Adrenal gland (tissue), 12 donors: ENCODE results near the gene MRPL41. TPM values are rescaled to one million over a fixed set of nuclear protein-coding genes. Genes with fewer than 3 reads are reported as not detected.
A peak's percentile ranks its signal among the peaks of the same experiment; 100 is the strongest.

ENCODE experiments used
- DNase-seq, 7 donors: peaks; one replicate each; pipeline ENCODE4 v3.0.0-alpha.2; 2019 to 2020
- H3K27ac ChIP-seq, 5 donors: fragments of 200-600 bp; sonication (generic) in 4 of 5; 1 replicate in 3 of 5; 2 replicates in 2 of 5; pipeline versions ENCODE4 v1.5.1 to v1.8.0; 2016 to 2020; ENCODE audit warnings: mild to moderate bottlenecking in 1 of 5
- H3K27me3 ChIP-seq: fragments of 200-600 bp; 2 replicates; pipeline ENCODE4 v1.8.0; 2021
- H3K36me3 ChIP-seq, 2 donors: fragments of 200-600 bp; replicated peaks in 1 of 2; 1 replicate in 1 of 2; 2 replicates in 1 of 2; pipeline versions ENCODE4 v1.5.1 to v1.8.0; 2018 to 2022
- H3K4me1 ChIP-seq, 2 donors: fragments of 200-600 bp; replicated peaks in 1 of 2; 1 replicate in 1 of 2; 2 replicates in 1 of 2; pipeline versions ENCODE4 v1.5.1 to v1.8.0; 2018 to 2021
- H3K4me3 ChIP-seq, 4 donors: fragments of 200-600 bp; sonication (generic) in 3 of 4; one replicate each; pipeline ENCODE4 v1.5.1; 2016 to 2018
- H3K9me3 ChIP-seq, 3 donors: fragments of 200-600 bp; sonication (generic) in 1 of 3; replicated peaks in 1 of 3; 1 replicate in 2 of 3; 2 replicates in 1 of 3; pipeline versions ENCODE4 v1.5.1 to v1.8.0; 2016 to 2021
- CTCF ChIP-seq, 6 experiments: fragments of 450-650 bp in 4 of 6; fragments of 200-600 bp in 2 of 6; sonication (generic) in 1 of 6; IDR thresholded peaks; 1 replicate in 5 of 6; 2 replicates in 1 of 6; pipeline versions ENCODE4 v1.5.1 to v1.8.0; 2016 to 2021; ENCODE audit warnings: antibody characterized with exemption in 6 of 6, mild to moderate bottlenecking in 2 of 6, moderate library complexity in 1 of 6
- POLR2A ChIP-seq, 2 donors: fragments of 450-650 bp; IDR thresholded peaks; one replicate each; pipeline ENCODE4 v1.6.1; 2017; ENCODE audit warnings: antibody characterized with exemption in 2 of 2, mild to moderate bottlenecking in 2 of 2, moderate library complexity in 1 of 2
- WGBS, 4 donors: extraction: QIAGEN DNeasy Blood & Tissue Kit in 2 of 4; methylation state at CpG; one replicate each; pipeline versions ENCODE4 v1.1.5 to v1.1.7; 2013 to 2017; 5-methylcytosine and 5-hydroxymethylcytosine counted together
- intact Hi-C, 2 donors: fragments of 100-400 bp; cut with DNase I; formaldehyde crosslinking; loops; one replicate each; pipeline versions ENCODE4 v1.14.1 to v1.15.0; 2022 to 2023
- polyA plus RNA-seq, 3 donors: library from polyadenylated mRNA; stranded (reverse); fragments of 200-250 nt in 2 of 3; fragments of 350-450 nt in 1 of 3; fragmentation: Illumina TruSeq in 1 of 3; extraction: RNeasy Lipid Tissue Mini Kit (QIAGEN cat#74804) in 1 of 3; gene quantifications; one replicate each; pipeline ENCODE4 v1.2.3, GENCODE V29; 2013 to 2014
- total RNA-seq, 9 donors: library from RNA; depleted of rRNA in 4 of 9; stranded (reverse); fragments of >200 nt in 4 of 9; fragments of 120-200 nt in 1 of 9; fragmentation: NEBNext Ultra II Directional in 1 of 9; extraction: Animal tissue kit (Norgen Biotek cat#: 25700) in 1 of 9; gene quantifications; one replicate each; pipeline versions ENCODE4 v1.1.0 to v1.2.4, GENCODE V29; 2013 to 2023
- donor health status: healthy with polysubstance abuse.
- donor health status: Bipolar disorder and iron deficiency.
- donor health status: DM: yes; HTN: yes; CAD: no.
- donor health status: DM: no; HTN: no; CAD: no.
- donor health status: DM: no; HTN: no; CAD: no.
- donor health status: DM: yes; HTN: yes; CAD: no.

MRPL41 gene
- total and polyA plus RNA-seq, 12 donors, result 6.1 to 335 (median 84.6) TPM

DNA sequence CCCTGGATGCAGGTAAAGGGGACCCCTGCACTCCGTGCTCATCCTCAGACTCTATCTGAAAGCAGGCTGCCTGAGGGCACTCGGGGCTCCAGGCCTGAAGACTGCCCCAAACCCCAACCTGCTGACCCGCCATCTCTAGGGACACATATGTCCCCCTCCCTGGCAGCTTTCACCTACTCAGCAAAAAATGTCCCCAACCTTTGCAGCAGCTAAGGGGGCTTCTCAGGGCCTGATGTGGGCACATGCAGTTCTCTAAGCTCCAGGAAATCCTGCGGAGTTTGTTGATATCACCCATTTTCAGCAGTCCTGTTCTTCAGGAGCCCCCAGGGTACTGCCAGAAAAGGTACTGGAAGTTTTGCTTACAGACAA, 29.3 kb downstream of the MRPL41 start:
- no peak overlapping the region for H3K4me3 ChIP-seq
- DNase-seq, result no peak
- H3K36me3 ChIP-seq, result peaks cover 0 to 32% of the 10 kb centered on the region in 2 donors
- TF ChIP-seq POLR2A (IDR thresholded peaks at IDR 0.05) (no peak), CTCF (IDR thresholded peaks at IDR 0.05) (no peak)
- H3K4me1 ChIP-seq, result peaks cover 27 to 28% of the 10 kb centered on the region in 2 donors
- WGBS, 4 donors, result 93 to 100% (median 98%) methylated on average over 2 to 4 of the region's 4 CpGs
- H3K9me3 ChIP-seq, result no peaks in the 10 kb centered on the region
- intact Hi-C loops, result no loop called here
- no peaks in the 10 kb centered on the region for H3K27me3 ChIP-seq
- H3K27ac ChIP-seq, result no peak overlapping the region

DNA sequence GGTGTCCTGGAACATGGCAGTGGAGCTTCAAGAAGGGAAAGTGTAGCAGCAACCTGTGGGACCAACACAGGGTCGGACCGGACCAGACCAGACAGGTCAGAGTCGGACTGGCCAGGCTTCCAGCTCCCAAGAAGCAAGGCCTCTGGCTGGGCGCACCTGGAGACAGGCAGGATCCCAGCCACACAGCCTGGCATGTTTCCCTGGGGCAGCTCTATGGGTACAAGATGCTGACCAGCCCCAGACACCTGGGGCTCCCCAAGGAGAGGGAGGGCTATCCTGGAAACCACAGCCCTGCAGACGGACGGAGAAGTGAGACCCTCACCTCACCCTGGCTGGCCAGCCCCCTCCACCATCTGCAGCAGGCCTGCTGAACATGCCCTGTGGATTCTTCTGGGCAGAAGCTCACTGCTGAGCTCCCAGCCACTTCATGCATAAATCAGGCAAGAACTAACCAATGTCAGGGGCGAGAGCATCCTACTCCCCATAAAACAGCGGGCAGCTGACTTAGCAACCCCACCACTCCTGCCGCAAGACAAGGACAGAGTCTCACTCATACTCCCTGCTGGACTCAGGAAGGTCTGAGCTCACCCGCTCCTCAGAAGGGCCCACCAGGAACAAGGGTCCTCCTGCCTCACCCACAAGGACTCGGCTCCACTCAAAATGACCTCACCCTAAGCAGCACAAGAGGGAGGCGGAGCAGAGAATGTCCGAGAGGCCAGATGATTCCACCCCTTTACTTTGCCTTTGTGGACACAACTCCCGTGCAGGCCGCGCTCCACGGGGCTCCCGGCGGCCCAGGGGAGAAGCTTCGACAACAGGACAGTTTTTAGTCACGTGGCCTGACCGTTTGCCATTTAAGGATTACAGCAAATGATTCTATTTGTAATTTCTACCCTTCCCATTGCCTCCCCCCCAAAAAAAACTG, 29.9 kb downstream of the MRPL41 start:
- Histone ChIP-seq H3K27me3 (no peaks in the 10 kb centered on the region), H3K4me1 (peaks cover 21 to 23% of the 10 kb centered on the region in 2 donors), H3K4me3 (no peak overlapping the region), H3K36me3 (peaks cover 0 to 33% of the 10 kb centered on the region in 2 donors), H3K9me3 (no peaks in the 10 kb centered on the region), H3K27ac (no peak overlapping the region)
- TF ChIP-seq CTCF (IDR thresholded peaks at IDR 0.05), result no peak
- TF ChIP-seq POLR2A (IDR thresholded peaks at IDR 0.05), result no peak
- intact Hi-C loops, result no loop called here
- DNase-seq, result no peak
- 85 to 92% (median 92%) methylated on average over 14 to 22 of the region's 22 CpGs for WGBS, 4 donors

DNA sequence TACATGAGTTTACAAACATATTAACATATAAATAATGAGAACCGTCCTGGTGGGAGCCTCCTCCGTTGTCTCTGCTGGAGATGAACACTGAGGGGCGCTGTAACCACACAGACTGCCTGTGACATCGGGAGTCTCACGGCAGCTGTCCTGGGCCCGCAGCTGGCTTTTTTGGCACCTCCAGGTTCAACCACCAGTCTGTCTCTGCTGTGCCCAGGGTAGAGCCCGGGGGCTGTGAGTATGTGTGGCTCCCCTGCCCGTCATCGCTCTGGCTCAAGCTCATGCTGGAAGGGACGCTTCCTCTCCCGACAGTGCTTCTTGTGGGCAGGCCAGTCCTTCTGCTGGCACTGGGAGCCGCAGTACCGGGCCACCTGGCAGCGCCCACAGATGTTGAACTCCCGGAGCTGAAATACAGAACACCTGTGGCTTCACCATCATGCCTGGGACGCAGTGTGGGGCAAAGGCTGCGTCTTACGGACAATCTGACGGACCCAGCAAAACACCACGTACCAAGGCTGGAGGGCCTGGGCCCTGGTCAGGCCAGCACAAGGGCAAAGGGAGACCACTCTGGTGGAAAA, 30.7 kb downstream of the MRPL41 start:
- 65 to 82% (median 80%) methylated on average over 10 to 20 of the region's 20 CpGs for WGBS, 4 donors
- DNase-seq, result peak in 3 of 7 donors; percentile 32 to 58 (median 57)
- no peaks in the 10 kb centered on the region for H3K27me3 ChIP-seq
- peaks cover 14 to 15% of the 10 kb centered on the region in 2 donors for H3K4me1 ChIP-seq
- no peaks in the 10 kb centered on the region for H3K9me3 ChIP-seq
- intact Hi-C loops, result no loop called here
- no peak overlapping the region for H3K4me3 ChIP-seq
- TF ChIP-seq CTCF (IDR thresholded peaks at IDR 0.05), result peak in 4 of 6 experiments; percentile 22 to 40 (median 28)
- no peak for TF ChIP-seq POLR2A (IDR thresholded peaks at IDR 0.05)
- no peak overlapping the region for H3K27ac ChIP-seq
- peaks cover 0 to 40% of the 10 kb centered on the region in 2 donors for H3K36me3 ChIP-seq

- DNase-seq, result no peak
- TF ChIP-seq POLR2A (IDR thresholded peaks at IDR 0.05) (no peak), CTCF (IDR thresholded peaks at IDR 0.05) (no peak)
- Histone ChIP-seq H3K27me3 (no peaks in the 10 kb centered on the region), H3K27ac (no peak overlapping the region), H3K9me3 (no peaks in the 10 kb centered on the region), H3K4me1 (peaks cover 5 to 8% of the 10 kb centered on the region in 2 donors), H3K36me3 (peaks cover 0 to 47% of the 10 kb centered on the region in 2 donors), H3K4me3 (no peak overlapping the region)
- intact Hi-C loops, result no loop called here
- WGBS, 4 donors, result 78 to 92% (median 84%) methylated on average over 11 to 14 of the region's 14 CpGs
Measured at GRCh38 chr9:137583347-137583746, 31.7 kb downstream of the MRPL41 start.
